Measurements from ENCODE around the gene PPT2. TPM values are rescaled to one million over a fixed set of nuclear protein-coding genes. Genes with fewer than 3 reads are reported as not detected.
"Not testable (repeated sequence)": the region's sequence is repeated elsewhere in the genome, so short reads cannot be mapped to it uniquely, and the experiment has no call there.

PPT2 gene
- total RNA-seq, 4 donors from 2014 or later = 36.6 to 220 (median 56.9) TPM

DNA sequence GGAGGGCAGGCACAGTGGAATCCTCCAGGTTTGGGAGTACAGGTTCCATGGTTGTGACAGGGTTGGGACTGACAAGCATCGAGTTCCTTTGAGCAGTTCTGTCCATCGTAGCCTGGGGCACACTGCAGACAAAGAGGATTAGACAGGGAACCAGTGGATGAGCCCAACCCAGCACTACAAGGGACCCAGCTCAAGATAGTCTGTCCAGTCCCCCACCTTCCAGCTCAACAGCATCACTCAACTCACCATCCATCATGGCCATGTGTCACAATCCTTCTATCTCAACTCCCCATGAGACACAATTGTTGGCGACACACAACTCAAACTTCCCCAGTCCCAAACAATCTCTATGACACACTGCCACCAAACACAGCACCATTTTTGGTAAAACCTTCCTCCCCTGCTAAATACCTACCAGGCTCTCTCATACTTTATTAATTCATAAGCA is 50.4 kb downstream of the PPT2 start:
- intact Hi-C loops (cut with DNase I; ENCODE audit: low total_unique reads) = no loop called here
- H3K4me3 ChIP-seq (ENCODE audit: low read depth, poor library complexity, severe bottlenecking) = no peak overlapping the region
- TF ChIP-seq, protein P1, sequence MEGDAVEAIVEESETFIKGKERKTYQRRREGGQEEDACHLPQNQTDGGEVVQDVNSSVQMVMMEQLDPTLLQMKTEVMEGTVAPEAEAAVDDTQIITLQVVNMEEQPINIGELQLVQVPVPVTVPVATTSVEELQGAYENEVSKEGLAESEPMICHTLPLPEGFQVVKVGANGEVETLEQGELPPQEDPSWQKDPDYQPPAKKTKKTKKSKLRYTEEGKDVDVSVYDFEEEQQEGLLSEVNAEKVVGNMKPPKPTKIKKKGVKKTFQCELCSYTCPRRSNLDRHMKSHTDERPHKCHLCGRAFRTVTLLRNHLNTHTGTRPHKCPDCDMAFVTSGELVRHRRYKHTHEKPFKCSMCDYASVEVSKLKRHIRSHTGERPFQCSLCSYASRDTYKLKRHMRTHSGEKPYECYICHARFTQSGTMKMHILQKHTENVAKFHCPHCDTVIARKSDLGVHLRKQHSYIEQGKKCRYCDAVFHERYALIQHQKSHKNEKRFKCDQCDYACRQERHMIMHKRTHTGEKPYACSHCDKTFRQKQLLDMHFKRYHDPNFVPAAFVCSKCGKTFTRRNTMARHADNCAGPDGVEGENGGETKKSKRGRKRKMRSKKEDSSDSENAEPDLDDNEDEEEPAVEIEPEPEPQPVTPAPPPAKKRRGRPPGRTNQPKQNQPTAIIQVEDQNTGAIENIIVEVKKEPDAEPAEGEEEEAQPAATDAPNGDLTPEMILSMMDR (IDR thresholded peaks at IDR 0.05) = no peak
- TF ChIP-seq POLR2A (IDR thresholded peaks at IDR 0.05) = no peak
- no peak for DNase-seq (ENCODE audit: low spot score in 2 of 2)
- 87 to 95% methylated on average over 3 of the region's 3 CpGs for WGBS, 2 donors

DNA sequence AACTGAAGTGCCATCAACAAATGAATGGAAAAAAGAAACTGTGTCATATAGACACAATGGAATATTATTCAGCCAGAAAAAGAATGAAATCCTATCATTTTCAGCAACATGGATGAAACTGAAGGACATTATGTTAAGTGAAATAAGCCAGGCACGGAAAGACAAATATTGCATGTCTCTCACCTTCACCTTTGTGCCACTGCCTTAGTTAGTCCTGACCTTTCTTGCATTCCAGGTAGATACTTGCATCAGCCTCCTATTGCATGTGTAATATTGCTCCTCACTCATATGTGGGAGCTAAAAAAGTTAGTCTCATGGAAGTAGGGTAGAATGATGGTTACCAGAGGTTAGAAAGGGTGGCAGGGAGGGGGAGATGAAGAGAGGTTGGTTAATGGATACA is 55.1 kb downstream of the PPT2 start:
- intact Hi-C loops (cut with DNase I; ENCODE audit: low total_unique reads) = no loop called here
- no peak for DNase-seq (ENCODE audit: low spot score in 2 of 2)
- WGBS, 2 donors = 85 to 98% methylated on average over 1 of the region's 1 CpG
- H3K4me3 ChIP-seq (ENCODE audit: low read depth, poor library complexity, severe bottlenecking) = no peak overlapping the region
- TF ChIP-seq POLR2A (IDR thresholded peaks at IDR 0.05) = no peak
- TF ChIP-seq, protein P1 (IDR thresholded peaks at IDR 0.05) = no peak

DNA sequence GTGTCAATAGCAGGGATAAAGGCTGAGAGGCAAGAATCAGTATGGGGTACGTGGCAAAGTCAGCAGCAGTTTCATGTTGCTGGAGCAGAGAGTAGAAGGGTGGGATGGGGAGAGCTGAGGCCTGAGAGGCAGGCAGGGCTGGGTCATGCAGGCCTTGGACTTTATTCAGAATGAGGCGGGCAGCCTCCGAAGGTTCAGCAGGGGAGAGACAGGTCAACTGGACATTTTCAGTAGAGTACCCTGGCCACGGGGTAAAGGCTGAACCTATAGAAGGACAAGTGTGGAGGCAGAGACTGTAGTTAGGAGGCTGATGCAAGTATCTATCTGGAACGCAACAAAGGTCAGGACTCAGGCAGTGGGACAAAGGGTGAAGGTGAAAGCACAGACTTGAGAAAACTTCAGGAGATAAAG is 56.3 kb downstream of the PPT2 start:
- 84 to 89% methylated on average over 5 of the region's 5 CpGs for WGBS, 2 donors
- intact Hi-C loops (cut with DNase I; ENCODE audit: low total_unique reads) = no loop called here

DNA sequence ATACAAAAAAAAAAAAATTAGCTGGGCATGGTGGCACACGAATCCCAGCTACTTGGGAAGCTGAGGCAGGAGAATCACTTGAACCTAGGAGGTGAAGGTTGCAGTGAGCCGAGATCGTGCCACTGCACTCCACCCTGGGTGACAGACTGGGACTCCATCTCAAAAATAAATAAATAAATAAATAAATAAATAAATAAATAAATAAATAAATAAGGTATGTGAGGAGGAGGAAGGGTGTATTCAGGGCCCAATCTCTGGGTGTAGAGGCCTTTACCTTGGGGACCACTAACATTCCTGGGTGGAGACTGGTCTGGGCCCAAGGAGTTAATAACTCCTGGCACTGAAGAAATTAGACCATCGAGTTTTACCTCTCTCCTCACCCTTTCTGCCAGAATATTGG is 57.5 kb downstream of the PPT2 start:
- 83 to 87% methylated on average over 4 of the region's 4 CpGs for WGBS, 2 donors
- DNase-seq (ENCODE audit: low spot score in 2 of 2); H3K4me3 ChIP-seq (ENCODE audit: low read depth, poor library complexity, severe bottlenecking); intact Hi-C loops (cut with DNase I; ENCODE audit: low total_unique reads): not testable (repeated sequence)

More for the DNA sequence above, 56.3 kb downstream of the PPT2 start:
- no peak overlapping the region for H3K4me3 ChIP-seq (ENCODE audit: low read depth, poor library complexity, severe bottlenecking)
- peak in 1 of 2 donors; percentile 75 for DNase-seq (ENCODE audit: low spot score in 2 of 2)
- TF ChIP-seq, protein P1 (IDR thresholded peaks at IDR 0.05) = no peak
- TF ChIP-seq POLR2A (IDR thresholded peaks at IDR 0.05) = no peak

DNA sequence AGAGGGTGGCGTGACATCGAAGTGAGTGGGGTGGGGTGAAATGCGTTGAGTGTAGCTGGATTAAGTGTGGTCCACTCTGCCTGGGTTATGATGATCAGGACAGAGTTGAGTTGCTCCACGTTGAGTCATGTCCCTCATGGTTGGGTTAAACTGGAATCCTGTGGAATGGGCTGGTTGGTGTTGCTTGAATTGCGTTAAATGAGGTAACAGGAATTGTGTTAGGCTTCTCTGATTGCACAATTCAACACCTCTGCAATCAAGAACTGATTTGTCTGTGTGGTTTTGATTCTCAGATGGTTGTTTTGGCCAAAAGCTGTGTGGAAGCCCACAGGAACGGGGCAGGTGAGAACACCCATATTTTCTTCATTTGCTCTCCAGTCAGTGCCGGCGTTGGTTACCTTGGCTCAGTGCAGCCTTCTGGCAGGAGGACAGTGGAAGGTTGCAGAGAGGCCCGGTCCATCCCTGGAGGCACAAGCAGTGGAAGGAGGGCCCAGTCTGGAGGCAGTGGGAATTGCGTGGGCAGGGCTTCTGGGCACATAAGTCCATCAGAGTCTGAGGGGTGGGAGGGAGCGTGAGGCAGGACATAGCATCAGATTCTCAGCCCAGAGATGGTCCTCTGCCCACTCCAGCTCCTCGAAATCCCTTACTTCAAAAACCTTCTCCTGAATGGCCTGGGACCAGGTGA is 58.3 kb downstream of the PPT2 start:
- DNase-seq (ENCODE audit: low spot score in 2 of 2) = no peak
- 78 to 81% methylated on average over 12 of the region's 12 CpGs for WGBS, 2 donors
- no peak for TF ChIP-seq POLR2A (IDR thresholded peaks at IDR 0.05)
- TF ChIP-seq, protein P1 (IDR thresholded peaks at IDR 0.05) = no peak
- intact Hi-C loops (cut with DNase I; ENCODE audit: low total_unique reads) = no loop called here
- no peak overlapping the region for H3K4me3 ChIP-seq (ENCODE audit: low read depth, poor library complexity, severe bottlenecking)

Small RNAs within 50 kb of the gene (microRNA-seq; reads per million reads assigned to microRNA genes)
- gene MIR6721 (ENCODE audit: borderline number of aligned reads in 1 of 2, borderline replicate concordance in 2 of 2) (0 to 2.8 reads per million in 2 donors), gene MIR6833 (ENCODE audit: borderline number of aligned reads in 1 of 2, borderline replicate concordance in 2 of 2) (0 reads per million in 2 donors)

Other genes with a start within 250 kb of the PPT2 start
- gene C2, start 226.4 kb upstream of the PPT2 start, total RNA-seq = 1 to 10 TPM; 4.9 to 7.7 (median 6.7) TPM
- 10 to 100 TPM in 1 of 4 donors, 1 to 10 TPM in 3; 1.4 to 13.1 (median 4.5) TPM for gene CFB, start 208.0 kb upstream of the PPT2 start, total RNA-seq
- gene NELFE, start 195.2 kb upstream of the PPT2 start, total RNA-seq = 10 to 100 TPM; 53.2 to 88.2 (median 83.4) TPM
- gene SKIC2, start 195.0 kb upstream of the PPT2 start, total RNA-seq = 10 to 100 TPM; 23.3 to 57.8 (median 32.3) TPM
- gene DXO, start 182.0 kb upstream of the PPT2 start, total RNA-seq = 10 to 100 TPM; 14.6 to 19.9 (median 16.4) TPM
- 10 to 100 TPM in 1 of 4 donors, 1 to 10 TPM in 3; 5.6 to 10.4 (median 7.4) TPM for gene C4A, start 172.1 kb upstream of the PPT2 start, total RNA-seq
- gene C4B, start 139.3 kb upstream of the PPT2 start, total RNA-seq = 10 to 100 TPM in 1 of 4 donors, 1 to 10 TPM in 3; 4.5 to 12.1 (median 6.3) TPM
- 1 to 10 TPM in 1 of 4 donors, under 1 TPM in 2, not detected in 1; 0.27 to 3.9 (median 0.88) TPM for gene CYP21A2, start 115.7 kb upstream of the PPT2 start, total RNA-seq
- gene TNXB, start 44.8 kb upstream of the PPT2 start, total RNA-seq = 100 to 1,000 TPM in 1 of 4 donors, 10 to 100 TPM in 3; 24.9 to 155 (median 46.3) TPM
- 100 to 1,000 TPM in 1 of 4 donors, 10 to 100 TPM in 3; 46.8 to 102 (median 54.1) TPM for gene ATF6B, start 25.9 kb upstream of the PPT2 start, total RNA-seq
- 10 to 100 TPM in 1 of 4 donors, 1 to 10 TPM in 3; 5.8 to 12.5 (median 8.0) TPM for gene FKBPL, start 23.9 kb upstream of the PPT2 start, total RNA-seq
- 1 to 10 TPM in 2 of 4 donors, under 1 TPM in 2; 0.56 to 2.6 (median 0.94) TPM for gene PRRT1, start 2.2 kb upstream of the PPT2 start, total RNA-seq
- gene EGFL8, start 10.5 kb downstream of the PPT2 start, total RNA-seq = 10 to 100 TPM; 12.5 to 40.8 (median 18.6) TPM
- 10 to 100 TPM; 18.8 to 53.2 (median 28.0) TPM for gene AGPAT1, start 21.9 kb downstream of the PPT2 start, total RNA-seq
- gene RNF5, start 24.3 kb downstream of the PPT2 start, total RNA-seq = 10 to 100 TPM; 52.4 to 75.3 (median 56.8) TPM
- gene AGER, start 30.1 kb downstream of the PPT2 start, total RNA-seq = 1 to 10 TPM in 3 of 4 donors, under 1 TPM in 1; 0.56 to 4.1 (median 2.3) TPM
- gene PBX2, start 36.1 kb downstream of the PPT2 start, total RNA-seq = 10 to 100 TPM; 49.2 to 63.9 (median 55.8) TPM
- 1 to 10 TPM in 3 of 4 donors, under 1 TPM in 1; 0.69 to 7.5 (median 4.3) TPM for gene GPSM3, start 38.5 kb downstream of the PPT2 start, total RNA-seq
- 10 to 100 TPM in 1 of 4 donors, 1 to 10 TPM in 3; 6.3 to 10.4 (median 7.8) TPM for gene NOTCH4, start 69.9 kb downstream of the PPT2 start, total RNA-seq
- not detected for gene TSBP1, start 217.8 kb downstream of the PPT2 start, total RNA-seq